CD4-positive, alpha-beta T cell treated with Interleukin-15 for 1 hour (primary cell): ENCODE data around the gene TOMM70.

Source experiments
- DNase-seq: peaks from one replicate; pipeline ENCODE4 v3.0.0-alpha.2; 2020

The TOMM70 gene

GRCh38 chr3:100411091-100411982 is 10.4 kb upstream of the TOMM70 start:
- DNase-seq, result no peak

GRCh38 chr3:100407977-100408532 is 7.2 kb upstream of the TOMM70 start:
- no peak for DNase-seq

- no peak for DNase-seq
Measured at GRCh38 chr3:100407164-100407563, 6.3 kb upstream of the TOMM70 start.

GRCh38 chr3:100404250-100404548 is 3.3 kb upstream of the TOMM70 start:
- DNase-seq, result no peak

- no peak for DNase-seq
Measured at GRCh38 chr3:100403362-100404249, 2.7 kb upstream of the TOMM70 start.

GRCh38 chr3:100402891-100403290 is 2.0 kb upstream of the TOMM70 start:
- no peak for DNase-seq

GRCh38 chr3:100402256-100402655 is 1.4 kb upstream of the TOMM70 start:
- no peak for DNase-seq

GRCh38 chr3:100401674-100402041 is 769 bp upstream of the TOMM70 start:
- DNase-seq, result peak; percentile 49

GRCh38 chr3:100400419-100400779 is 490 bp downstream of the TOMM70 start:
- peak; percentile 21 for DNase-seq

- DNase-seq, result no peak
Measured at GRCh38 chr3:100399341-100400071, 1.4 kb downstream of the TOMM70 start.

GRCh38 chr3:100396967-100397366 is 3.9 kb downstream of the TOMM70 start:
- no peak for DNase-seq

GRCh38 chr3:100395679-100396431 is 5.0 kb downstream of the TOMM70 start:
- no peak for DNase-seq

- DNase-seq, result no peak
Measured at GRCh38 chr3:100389025-100389424, 11.9 kb downstream of the TOMM70 start.

GRCh38 chr3:100386437-100387074 is 14.3 kb downstream of the TOMM70 start:
- no peak for DNase-seq

GRCh38 chr3:100384733-100385525 is 16.0 kb downstream of the TOMM70 start:
- no peak for DNase-seq

- no peak for DNase-seq
Measured at GRCh38 chr3:100376301-100376700, 24.6 kb downstream of the TOMM70 start.

GRCh38 chr3:100374521-100374920 is 26.4 kb downstream of the TOMM70 start:
- no peak for DNase-seq

GRCh38 chr3:100370756-100371155 is 30.1 kb downstream of the TOMM70 start:
- no peak for DNase-seq

- no peak for DNase-seq
Measured at GRCh38 chr3:100368441-100368840, 32.4 kb downstream of the TOMM70 start.

- no peak for DNase-seq
Measured at GRCh38 chr3:100366424-100366823, 34.5 kb downstream of the TOMM70 start.

- no peak for DNase-seq
Measured at GRCh38 chr3:100364421-100364820, 36.5 kb downstream of the TOMM70 start.
